ENCODE results near the gene LRMDA.

DNA sequence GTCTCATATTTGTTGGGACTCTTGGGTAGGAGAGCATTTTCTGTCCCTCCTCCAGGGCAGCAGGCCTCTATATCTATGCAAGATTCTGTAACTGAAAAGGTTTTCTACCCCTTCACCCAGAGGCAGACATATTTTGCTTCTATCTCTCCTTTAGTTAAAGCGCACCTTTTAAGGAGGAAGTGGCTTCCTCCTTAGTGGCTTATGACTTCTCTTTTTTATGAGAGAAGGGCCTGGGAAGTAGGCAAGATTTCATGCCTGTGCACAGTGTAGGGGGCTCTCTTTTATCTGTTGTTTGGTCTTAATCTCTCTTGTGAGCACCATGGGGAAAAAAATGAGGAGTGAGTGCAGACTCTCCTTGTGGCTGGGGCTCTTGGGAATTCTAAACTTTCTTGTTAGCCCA, 122.1 kb downstream of the LRMDA start:
- TF ChIP-seq, protein P1, sequence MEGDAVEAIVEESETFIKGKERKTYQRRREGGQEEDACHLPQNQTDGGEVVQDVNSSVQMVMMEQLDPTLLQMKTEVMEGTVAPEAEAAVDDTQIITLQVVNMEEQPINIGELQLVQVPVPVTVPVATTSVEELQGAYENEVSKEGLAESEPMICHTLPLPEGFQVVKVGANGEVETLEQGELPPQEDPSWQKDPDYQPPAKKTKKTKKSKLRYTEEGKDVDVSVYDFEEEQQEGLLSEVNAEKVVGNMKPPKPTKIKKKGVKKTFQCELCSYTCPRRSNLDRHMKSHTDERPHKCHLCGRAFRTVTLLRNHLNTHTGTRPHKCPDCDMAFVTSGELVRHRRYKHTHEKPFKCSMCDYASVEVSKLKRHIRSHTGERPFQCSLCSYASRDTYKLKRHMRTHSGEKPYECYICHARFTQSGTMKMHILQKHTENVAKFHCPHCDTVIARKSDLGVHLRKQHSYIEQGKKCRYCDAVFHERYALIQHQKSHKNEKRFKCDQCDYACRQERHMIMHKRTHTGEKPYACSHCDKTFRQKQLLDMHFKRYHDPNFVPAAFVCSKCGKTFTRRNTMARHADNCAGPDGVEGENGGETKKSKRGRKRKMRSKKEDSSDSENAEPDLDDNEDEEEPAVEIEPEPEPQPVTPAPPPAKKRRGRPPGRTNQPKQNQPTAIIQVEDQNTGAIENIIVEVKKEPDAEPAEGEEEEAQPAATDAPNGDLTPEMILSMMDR (IDR thresholded peaks at IDR 0.05; ENCODE audit: low read depth, low read length) = no peak
- TF ChIP-seq EZH2phosphoT487 (IDR thresholded peaks at IDR 0.05; ENCODE audit: low read depth) = no peak

Measured in OCI-LY3 (cell line).